Ovary (tissue), 9 donors: ENCODE data around the gene MYDGF. TPM values are rescaled to one million over a fixed set of nuclear protein-coding genes. Genes with fewer than 3 reads are reported as not detected.
A peak's percentile ranks its signal among the peaks of the same experiment; 100 is the strongest.

Source experiments
- DNase-seq, 5 donors: peaks; one replicate each; pipeline ENCODE4 v3.0.0-alpha.2; 2019 to 2020
- H3K27ac ChIP-seq, 2 donors: fragments of 200-600 bp; one replicate each; pipeline versions ENCODE4 v1.5.1 to v1.8.0; 2019 to 2022
- H3K27me3 ChIP-seq: fragments of 200-600 bp; one replicate; pipeline ENCODE4 v1.8.0; 2022
- H3K36me3 ChIP-seq: fragments of 200-600 bp; sonication (generic); one replicate; pipeline ENCODE4 v1.5.1; 2019
- H3K4me1 ChIP-seq: one replicate; pipeline ENCODE4 v1.8.1; 2013; ENCODE audit warnings: mild to moderate bottlenecking, moderate library complexity; ENCODE audit not compliant: insufficient read depth
- H3K4me3 ChIP-seq: fragments of 200-600 bp; sonication (generic); one replicate; pipeline ENCODE4 v1.5.1; 2017
- H3K9me3 ChIP-seq, 2 donors: fragments of 200-600 bp in 1 of 2; sonication (generic) in 1 of 2; one replicate each; pipeline versions ENCODE4 v1.5.1 to v1.8.1; 2013 to 2019; ENCODE audit warnings: mild to moderate bottlenecking in 1 of 2, moderate library complexity in 1 of 2
- EP300 ChIP-seq: sonication (generic); formaldehyde crosslinking; IDR thresholded peaks from one replicate; pipeline ENCODE4 v1.6.1; 2017; ENCODE audit warnings: antibody characterized with exemption
- POLR2A ChIP-seq: fragments of 450-650 bp; IDR thresholded peaks from one replicate; pipeline ENCODE4 v1.6.1; 2017; ENCODE audit warnings: antibody characterized with exemption, mild to moderate bottlenecking, moderate library complexity
- WGBS, 3 donors: extraction: QIAGEN DNeasy Blood & Tissue Kit in 1 of 3; methylation state at CpG; one replicate each; pipeline versions ENCODE4 v1.1.5 to v1.1.7; 2013 to 2017; 5-methylcytosine and 5-hydroxymethylcytosine counted together
- intact Hi-C, 4 donors: fragments of 100-400 bp; cut with DNase I; formaldehyde crosslinking; loops; one replicate each; pipeline versions ENCODE4 v1.11.0 to v1.15.1; 2022 to 2023
- polyA plus RNA-seq, 2 donors: library from polyadenylated mRNA; stranded (reverse); fragments of 200-250 nt in 1 of 2; fragments of 350-450 nt in 1 of 2; fragmentation: Illumina TruSeq in 1 of 2; extraction: RNeasy Lipid Tissue Mini Kit (QIAGEN cat#74804) in 1 of 2; gene quantifications; one replicate each; pipeline ENCODE4 v1.2.3, GENCODE V29; 2013 to 2014
- total RNA-seq, 7 donors: library from RNA; depleted of rRNA in 2 of 7; stranded (reverse); fragments of >200 nt in 2 of 7; fragmentation: NEBNext Ultra II Directional in 3 of 7; extraction: Animal tissue kit (Norgen Biotek cat#: 25700) in 3 of 7; gene quantifications; one replicate each; pipeline versions ENCODE4 v1.1.0 to v1.2.4, GENCODE V29; 2016 to 2023
- TF ChIP-seq, protein P1 (sequence below), 3 donors: fragments of 450-650 bp in 2 of 3; fragments of 200-600 bp in 1 of 3; IDR thresholded peaks; one replicate each; pipeline versions ENCODE4 v1.5.1 to v1.8.0; 2016 to 2022; ENCODE audit warnings: antibody characterized with exemption in 3 of 3, mild to moderate bottlenecking in 1 of 3
- donor health status: DM: no; HTN: no; CAD: no; lungs with moderate emphysema.
- donor health status: DM: no; HTN: no; CAD: no.
- donor health status: Bipolar disorder and iron deficiency.
- donor health status: DM: yes; HTN: yes; CAD: no.
- donor health status: DM: no; HTN: no; CAD: no.
- donor health status: DM: yes; HTN: yes; CAD: no.

Gene MYDGF
- total and polyA plus RNA-seq, 9 donors: 28.6 to 85.4 (median 59.4) TPM

DNA sequence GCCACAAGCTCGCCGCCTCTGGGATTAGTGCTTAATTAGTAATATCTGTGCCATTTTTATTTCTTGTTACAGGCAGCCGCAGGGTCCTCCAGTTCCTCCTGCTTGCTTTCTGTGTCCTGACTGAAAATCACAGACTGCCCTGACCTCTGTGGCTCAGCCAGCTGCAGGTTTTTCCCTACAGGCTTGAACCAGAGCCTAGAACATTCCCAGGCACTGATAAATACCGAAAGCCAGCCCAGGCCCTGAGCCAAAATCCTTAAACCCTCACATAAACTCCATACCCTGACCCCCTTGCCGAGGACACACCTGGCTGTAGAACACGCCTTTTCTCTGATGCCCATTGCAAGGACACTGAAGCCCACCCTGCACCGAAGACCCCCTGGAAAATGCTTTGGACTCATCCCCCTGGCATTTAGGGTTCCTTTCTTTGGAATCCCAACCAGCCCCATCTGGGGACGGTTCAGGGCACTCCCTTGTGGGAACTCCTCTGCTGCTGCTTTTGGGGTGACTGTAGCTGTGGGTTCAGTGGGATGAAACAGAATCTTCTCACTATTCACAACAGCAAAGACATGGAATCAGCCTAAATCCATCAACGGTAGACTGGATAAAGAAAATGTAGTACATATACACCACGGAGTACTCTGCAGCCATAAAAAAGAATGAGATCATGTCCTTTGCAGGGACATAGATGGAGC lies 38.0 kb upstream of the MYDGF start:
- intact Hi-C loops: no loop called here
- Histone ChIP-seq H3K4me3 (no peak overlapping the region), H3K27ac (no peak overlapping the region), H3K9me3 (no peaks in the 10 kb centered on the region), H3K27me3 (no peaks in the 10 kb centered on the region), H3K36me3 (no peaks in the 10 kb centered on the region), H3K4me1 (peaks cover 11% of the 10 kb centered on the region)
- 43 to 49% (median 46%) methylated on average over 10 of the region's 10 CpGs for WGBS, 3 donors
- TF ChIP-seq, protein P1, sequence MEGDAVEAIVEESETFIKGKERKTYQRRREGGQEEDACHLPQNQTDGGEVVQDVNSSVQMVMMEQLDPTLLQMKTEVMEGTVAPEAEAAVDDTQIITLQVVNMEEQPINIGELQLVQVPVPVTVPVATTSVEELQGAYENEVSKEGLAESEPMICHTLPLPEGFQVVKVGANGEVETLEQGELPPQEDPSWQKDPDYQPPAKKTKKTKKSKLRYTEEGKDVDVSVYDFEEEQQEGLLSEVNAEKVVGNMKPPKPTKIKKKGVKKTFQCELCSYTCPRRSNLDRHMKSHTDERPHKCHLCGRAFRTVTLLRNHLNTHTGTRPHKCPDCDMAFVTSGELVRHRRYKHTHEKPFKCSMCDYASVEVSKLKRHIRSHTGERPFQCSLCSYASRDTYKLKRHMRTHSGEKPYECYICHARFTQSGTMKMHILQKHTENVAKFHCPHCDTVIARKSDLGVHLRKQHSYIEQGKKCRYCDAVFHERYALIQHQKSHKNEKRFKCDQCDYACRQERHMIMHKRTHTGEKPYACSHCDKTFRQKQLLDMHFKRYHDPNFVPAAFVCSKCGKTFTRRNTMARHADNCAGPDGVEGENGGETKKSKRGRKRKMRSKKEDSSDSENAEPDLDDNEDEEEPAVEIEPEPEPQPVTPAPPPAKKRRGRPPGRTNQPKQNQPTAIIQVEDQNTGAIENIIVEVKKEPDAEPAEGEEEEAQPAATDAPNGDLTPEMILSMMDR (IDR thresholded peaks at IDR 0.05): no peak
- TF ChIP-seq POLR2A: no peak
- DNase-seq: peak in 2 of 5 donors; percentile 67 to 77

DNA sequence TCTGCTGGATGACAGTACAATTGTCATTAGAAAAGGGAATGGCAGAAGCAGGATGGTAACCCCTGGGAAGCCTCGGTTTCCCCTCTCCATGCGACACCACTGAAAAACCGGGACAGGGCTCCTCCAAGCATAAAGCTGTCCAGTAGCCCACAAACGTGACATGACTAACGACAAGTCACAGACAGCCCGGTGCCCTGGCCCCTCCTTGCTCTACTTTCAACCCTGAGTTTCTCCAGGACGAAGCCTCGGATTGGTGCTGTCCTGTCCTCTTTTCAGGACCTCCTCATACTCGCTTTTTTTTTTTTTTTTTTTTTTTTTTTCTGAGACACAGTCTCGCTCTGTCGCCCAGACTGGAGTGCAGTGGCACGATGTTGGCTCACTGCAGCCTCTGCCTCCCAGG lies 37.2 kb upstream of the MYDGF start:
- peak overlapping the region in 1 of 2 donors; percentile 25 for H3K27ac ChIP-seq

DNA sequence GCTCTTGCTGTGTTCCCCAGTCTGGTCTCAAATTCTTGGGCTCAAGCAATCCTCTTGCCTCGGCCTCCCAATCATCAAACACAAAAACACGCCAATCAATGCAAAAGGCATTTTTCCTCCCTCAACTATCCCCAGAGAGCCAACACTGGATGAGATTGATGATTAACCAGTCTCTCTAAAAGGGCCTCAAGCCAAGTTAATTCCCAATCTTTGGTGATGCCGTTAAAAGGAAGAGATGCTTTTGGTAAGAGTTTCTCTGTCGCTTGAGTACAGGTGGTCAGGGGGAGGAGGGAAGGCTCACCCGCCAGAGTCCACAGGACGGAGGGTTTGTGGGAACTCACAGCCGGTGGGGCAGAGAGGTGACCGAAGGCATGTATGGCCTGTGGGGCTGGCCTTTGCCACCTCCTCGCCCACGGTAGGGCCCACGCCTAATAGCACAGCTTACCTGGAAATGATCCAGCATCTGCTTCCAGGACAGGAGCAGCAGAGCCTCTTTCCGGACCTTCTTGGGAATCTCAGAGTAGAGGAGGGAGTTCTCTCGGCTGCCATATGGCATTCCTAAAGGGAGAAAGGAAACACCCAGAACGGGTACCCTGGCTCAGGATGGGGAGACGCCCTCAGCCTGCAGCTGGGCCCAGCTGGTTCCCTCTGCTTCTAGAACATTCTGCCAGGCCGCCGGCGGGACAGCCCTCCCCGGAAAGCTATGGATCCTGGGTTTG lies 35.4 kb upstream of the MYDGF start:
- intact Hi-C loops: no loop called here
- Histone ChIP-seq H3K9me3 (no peaks in the 10 kb centered on the region), H3K4me1 (peaks cover 11% of the 10 kb centered on the region), H3K27ac (peak overlapping the region in 1 of 2 donors; percentile 51), H3K36me3 (no peaks in the 10 kb centered on the region), H3K4me3 (no peak overlapping the region), H3K27me3 (no peaks in the 10 kb centered on the region)
- WGBS, 3 donors: 25 to 52% (median 32%) methylated on average over 19 of the region's 19 CpGs
- no peak for TF ChIP-seq POLR2A
- no peak for TF ChIP-seq EP300
- TF ChIP-seq, protein P1 (IDR thresholded peaks at IDR 0.05): no peak
- peak in 3 of 5 donors; percentile 42 to 70 (median 67) for DNase-seq

More for the DNA sequence above, 37.2 kb upstream of the MYDGF start:
- Histone ChIP-seq H3K36me3 (no peaks in the 10 kb centered on the region), H3K9me3 (no peaks in the 10 kb centered on the region), H3K4me3 (no peak overlapping the region), H3K4me1 (peaks cover 11% of the 10 kb centered on the region), H3K27me3 (no peaks in the 10 kb centered on the region)
- 82 to 83% (median 83%) methylated on average over 12 of the region's 12 CpGs for WGBS, 3 donors
- no peak for DNase-seq
- no peak for TF ChIP-seq EP300
- TF ChIP-seq, protein P1 (IDR thresholded peaks at IDR 0.05): no peak
- no peak for TF ChIP-seq POLR2A
- intact Hi-C loops: no loop called here

DNA sequence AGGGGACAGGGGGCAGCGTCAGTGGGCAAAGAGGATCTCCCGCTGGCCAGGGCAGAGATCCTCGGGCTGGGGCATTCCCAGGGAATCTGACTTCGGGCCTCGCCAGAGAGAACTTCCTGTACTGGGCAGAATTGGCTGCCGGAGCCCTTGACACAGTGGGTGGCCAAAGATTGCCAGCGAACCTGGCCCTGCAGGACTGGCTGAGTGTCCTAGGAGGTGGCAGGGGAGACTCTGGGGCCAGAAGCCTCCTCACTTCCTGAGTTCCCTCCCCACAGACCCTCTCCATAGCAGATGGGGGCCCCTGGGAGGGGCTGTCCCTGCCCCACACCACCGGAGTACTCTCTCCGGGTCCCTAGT lies 34.2 kb upstream of the MYDGF start:
- Histone ChIP-seq H3K9me3 (no peaks in the 10 kb centered on the region), H3K4me3 (no peak overlapping the region), H3K27ac (no peak overlapping the region), H3K4me1 (peaks cover 9% of the 10 kb centered on the region), H3K36me3 (no peaks in the 10 kb centered on the region), H3K27me3 (no peaks in the 10 kb centered on the region)
- intact Hi-C loops: no loop called here
- 87 to 89% (median 88%) methylated on average over 8 to 9 of the region's 9 CpGs for WGBS, 3 donors
- no peak for TF ChIP-seq POLR2A
- no peak for TF ChIP-seq EP300
- TF ChIP-seq, protein P1 (IDR thresholded peaks at IDR 0.05): no peak
- no peak for DNase-seq
